Measurements from ENCODE around the gene RTN4RL1.
"Not testable (repeated sequence)": the region's sequence is repeated elsewhere in the genome, so short reads cannot be mapped to it uniquely, and the experiment has no call there.

Gene RTN4RL1

GRCh38 chr17:1997927-1998742 is 27.0 kb downstream of the RTN4RL1 start:
- DNase-seq = no peak

GRCh38 chr17:1997289-1997926 is 27.7 kb downstream of the RTN4RL1 start:
- no peak for DNase-seq

DNA sequence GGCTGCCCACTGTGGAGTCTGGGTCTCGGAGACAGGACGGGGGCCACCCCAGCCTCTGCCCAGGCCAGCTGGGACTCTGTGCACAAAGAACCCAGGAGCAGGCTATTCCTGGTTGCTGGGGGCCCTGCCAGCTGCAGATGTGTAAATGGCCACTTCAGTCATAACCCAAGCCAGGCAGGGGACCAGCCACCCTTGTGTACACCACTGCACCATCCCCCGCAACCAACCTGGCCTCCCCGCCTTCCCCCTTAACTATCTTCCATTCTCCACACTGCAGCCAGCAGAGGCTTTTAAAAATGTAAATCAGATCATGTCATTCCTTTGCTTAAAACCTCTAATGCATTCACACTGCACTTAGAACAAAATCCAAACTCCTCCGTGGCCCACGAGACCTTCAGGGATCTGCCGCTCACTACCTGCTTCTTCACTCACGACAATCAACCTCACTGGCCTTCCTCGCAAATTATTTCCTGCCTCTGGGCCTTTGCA is 28.3 kb downstream of the RTN4RL1 start:
- DNase-seq = no peak

DNA sequence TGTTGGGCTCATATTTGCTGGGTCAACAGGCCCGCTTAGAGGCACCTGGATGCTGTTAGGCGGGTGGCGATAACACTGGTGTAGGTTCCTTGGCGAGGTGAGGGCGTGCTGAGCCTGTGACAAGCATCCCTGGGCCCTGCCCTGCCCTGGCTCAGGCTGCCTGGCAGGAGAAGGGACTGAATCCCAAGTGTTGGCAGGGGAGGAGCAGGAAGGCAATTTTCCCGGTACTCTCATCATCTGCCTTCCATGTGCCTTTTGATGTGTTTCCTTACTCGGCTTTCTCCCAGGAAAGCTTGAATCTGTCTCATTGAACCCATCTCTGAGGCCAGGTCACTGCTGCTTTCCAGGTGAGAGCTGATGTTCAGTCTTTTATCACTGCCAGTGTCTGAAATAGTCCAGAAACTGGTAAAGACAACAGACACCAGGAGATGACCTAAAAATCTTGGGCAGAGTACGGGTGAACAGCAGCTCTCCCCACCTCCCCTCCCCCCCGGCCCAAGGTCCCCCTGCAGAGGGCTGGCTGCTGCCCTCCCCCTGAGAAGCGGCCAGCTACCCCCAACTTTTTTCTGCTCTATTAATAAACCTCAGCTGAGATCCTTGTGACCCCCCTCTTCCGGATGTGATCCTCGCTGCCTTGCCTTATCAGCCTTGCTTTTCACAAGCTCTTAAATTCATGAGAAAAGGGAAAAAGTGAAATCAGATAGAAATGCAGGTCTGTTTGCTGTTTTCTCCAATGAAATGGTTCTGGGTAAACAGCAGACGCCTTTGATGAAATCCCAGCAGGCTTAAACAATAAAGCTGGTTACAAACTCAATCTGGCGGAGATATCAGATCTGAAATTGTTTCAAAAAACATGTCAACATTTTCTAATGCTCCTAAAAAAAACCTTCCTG is 29.0 kb downstream of the RTN4RL1 start:
- no peak for DNase-seq

DNA sequence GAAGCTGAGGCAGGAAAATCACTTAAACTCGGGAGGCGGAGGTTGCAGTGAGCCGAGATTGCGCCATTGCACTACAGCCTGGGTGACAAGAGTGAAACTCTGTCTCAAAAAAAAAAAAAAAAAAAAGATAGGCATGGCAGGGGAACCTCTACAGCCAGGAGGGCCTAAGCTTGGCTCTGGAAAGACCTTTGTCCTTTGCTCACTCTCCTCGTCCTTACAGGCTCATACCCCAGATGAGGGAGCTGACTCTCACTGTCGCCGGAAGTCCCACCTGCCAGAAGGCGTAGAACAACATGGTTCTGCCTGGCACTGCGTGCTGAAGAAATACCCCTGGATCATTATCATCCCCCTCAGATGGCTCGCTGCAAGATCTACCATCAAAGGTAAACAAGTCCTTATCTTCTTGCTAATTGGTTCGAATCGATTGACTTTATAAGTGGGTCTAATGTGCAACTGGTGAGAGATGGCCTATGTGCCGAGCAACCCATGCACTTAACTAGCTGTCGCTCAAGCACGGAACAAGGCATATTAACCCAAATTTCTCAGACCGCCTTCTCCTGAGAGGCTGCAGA is 29.7 kb downstream of the RTN4RL1 start:
- no peak for DNase-seq

GRCh38 chr17:1994707-1995106 is 30.4 kb downstream of the RTN4RL1 start:
- DNase-seq = no peak

- DNase-seq = no peak
These were observed 32.6 kb downstream of the RTN4RL1 start for GRCh38 chr17:1992541-1992940.

DNA sequence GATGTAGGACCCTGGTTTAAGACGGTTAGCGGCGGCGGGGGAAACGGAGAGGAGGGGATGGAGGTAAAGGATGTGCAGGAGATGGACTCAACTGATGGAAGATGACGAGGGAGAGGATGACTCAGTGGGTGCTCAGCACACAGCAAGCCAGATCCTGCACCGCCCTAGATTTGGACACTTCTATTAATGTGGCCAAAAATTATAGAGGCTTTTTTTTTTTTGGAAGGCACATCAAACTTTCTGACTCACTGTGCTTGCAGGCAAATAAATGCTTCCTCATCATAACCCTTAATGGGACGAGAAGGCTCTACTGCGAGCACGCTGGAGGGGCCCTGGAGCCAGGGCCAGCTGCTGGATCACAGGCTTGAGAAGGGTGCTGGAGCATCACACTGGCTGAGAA is 36.0 kb downstream of the RTN4RL1 start:
- DNase-seq = no peak

DNA sequence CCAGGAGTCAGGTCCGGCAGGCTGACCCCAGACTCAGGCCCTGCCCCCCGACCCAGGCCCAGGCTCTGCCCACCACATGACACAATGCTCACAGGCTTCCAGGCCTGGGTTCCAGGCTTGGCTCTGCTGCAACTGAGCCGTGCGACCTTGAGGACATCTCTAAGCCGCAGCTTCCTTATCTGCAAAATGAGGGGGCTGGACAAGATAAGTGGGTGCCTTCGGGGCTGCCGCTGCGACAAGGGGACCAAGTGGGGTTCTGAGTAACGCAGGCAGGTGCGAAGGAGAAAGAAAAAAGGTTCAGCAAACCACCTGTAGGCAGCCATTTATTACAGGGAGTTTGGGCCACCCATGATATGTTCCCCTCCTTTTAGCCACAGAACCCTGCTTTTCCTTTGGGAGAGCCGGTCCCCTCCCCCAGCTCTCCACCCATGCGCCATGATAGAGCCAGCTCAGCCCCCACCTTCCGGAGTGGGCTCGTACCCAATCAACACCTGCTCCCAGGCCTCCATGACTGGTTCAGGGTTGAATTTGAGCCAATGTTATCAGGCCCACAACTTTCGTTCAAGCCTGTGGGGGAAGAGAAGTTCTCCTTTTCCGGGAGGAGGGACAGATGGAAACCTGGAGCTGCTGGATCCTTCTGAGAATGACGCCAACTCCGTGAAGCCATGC is 38.2 kb downstream of the RTN4RL1 start:
- DNase-seq = no peak

DNA sequence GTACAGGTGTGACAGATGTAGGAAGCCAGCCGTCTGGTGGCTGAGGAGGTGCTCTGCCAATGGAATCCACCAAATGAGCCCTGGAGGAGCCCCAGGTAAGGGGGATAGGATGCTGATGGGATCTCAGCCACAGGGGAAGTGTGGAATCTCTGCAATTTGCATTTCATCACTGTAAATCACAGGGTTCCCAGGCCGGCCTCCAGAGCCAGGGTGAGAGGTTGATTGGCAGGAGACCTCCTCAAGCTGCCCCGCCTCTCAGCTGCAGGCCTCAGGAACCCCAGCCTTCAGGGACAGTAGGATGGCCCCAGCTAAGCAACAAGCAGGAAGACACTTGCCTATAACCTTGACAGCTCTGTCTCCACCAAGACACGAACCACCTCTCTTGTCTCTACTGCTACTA is 39.4 kb downstream of the RTN4RL1 start:
- DNase-seq = no peak

DNA sequence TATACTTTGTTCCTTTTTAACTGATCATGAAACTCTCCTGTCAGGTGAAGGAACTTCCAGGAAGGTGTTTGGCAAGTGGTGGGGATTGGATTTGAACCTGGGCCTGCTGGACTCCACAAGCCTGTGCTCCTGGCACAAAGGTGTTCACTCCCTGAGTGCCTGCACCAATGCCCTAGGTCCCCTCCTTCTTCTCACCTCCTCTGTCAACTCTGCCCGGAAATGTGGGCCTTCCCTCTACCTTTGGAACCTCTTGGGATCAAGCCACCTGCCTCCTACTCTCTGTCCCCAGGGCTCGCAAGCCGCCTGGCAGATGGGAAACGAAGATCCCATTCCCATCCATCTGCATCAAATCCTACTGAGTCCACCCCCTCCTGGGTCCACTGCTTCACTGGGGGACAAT is 40.0 kb downstream of the RTN4RL1 start:
- no peak for DNase-seq

DNA sequence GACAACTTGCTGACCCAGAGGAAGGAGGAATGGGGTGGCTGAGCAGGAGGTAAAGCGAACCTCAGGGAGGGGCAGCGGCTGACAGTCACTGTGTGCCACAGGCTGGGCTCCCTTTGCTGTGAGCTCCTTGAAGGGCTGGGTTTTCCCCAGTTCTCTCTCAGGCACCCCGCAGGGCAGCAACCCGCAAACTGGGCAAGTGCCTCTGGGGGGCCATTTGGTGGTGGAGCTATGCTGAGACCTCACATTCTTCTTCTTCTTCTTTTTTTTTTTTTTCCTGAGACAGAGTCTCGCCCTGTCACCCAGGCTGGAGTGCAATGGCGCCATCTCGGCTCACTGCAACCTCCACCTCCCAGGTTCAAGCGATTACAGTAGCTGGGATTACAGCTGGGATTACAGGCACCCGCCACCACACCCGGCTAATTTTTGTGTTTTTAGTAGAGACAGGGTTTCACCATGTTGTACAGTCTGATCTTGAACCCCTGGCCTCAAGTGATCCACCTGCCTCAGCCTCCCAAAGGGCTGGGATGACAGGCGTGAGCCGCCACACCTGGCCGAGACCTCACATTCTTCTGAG is 42.3 kb downstream of the RTN4RL1 start:
- not testable (repeated sequence) for DNase-seq

DNA sequence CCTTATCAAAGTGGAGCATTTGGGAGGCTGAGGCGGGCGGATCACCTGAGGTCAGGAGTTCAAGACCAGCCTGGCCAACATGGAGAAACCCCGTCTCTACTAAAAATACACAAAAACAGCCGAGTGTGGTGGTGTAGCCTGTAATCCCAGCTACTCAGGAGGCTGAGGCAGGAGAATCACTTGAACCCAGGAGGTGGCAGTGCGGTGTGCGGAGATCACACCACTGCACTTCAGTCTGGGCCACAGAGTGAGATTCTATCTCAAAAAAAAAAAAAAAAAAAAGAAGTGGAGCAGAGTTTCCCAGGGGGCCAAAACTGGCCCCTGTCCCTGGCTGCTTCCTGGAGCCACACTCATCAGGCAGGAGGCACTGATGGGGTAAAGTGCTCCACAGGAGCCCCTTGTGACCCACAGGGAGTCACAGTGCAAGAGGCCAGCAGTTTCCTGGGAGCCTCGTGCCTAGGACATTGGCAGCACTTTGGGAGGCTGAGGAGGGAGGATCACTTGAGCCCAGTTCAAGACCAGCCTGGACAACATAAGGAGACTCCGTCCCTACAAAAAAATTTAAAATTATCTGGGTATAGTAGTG is 44.4 kb downstream of the RTN4RL1 start:
- DNase-seq = no peak

DNA sequence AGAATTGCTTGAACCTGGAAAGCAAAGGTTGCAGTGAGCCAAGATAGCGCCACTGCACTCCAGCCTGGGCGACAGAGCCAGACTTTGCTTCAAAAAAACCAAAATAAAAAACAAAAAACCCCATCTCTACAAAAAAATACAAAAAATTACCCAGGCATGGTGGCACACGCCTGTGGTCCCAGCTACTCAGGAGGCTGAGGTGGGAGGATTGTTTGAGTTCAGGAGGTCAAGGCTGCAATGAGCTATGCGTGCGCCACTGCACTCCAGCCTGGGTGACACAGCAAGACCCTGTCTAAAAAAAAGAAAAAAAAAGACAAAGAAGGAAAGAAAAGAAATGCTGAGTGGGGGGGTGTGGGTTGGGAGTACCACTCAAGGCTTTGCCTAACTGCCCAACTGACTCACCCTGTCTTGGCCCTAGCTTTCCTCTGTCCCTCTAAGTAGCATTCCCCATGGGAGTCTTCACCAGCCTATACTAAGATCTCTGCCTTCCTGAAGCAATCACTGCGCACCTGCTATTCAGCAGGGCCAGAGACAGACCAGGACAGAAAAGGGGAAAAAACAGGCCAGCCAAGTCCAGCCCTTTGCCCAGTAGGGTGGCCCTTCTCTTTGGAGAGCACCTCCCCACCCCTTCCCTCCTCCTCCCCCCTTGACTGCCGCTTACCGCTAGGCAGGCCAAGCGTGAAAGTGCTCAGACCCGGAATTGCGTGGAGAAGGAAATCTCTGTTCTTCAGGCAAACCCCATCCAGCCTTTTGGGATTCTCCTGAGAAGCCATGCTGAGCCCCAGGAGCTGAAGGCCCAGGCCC is 45.8 kb downstream of the RTN4RL1 start:
- no peak for DNase-seq

- DNase-seq = no peak
These were observed 46.7 kb downstream of the RTN4RL1 start for GRCh38 chr17:1978396-1978949.

DNA sequence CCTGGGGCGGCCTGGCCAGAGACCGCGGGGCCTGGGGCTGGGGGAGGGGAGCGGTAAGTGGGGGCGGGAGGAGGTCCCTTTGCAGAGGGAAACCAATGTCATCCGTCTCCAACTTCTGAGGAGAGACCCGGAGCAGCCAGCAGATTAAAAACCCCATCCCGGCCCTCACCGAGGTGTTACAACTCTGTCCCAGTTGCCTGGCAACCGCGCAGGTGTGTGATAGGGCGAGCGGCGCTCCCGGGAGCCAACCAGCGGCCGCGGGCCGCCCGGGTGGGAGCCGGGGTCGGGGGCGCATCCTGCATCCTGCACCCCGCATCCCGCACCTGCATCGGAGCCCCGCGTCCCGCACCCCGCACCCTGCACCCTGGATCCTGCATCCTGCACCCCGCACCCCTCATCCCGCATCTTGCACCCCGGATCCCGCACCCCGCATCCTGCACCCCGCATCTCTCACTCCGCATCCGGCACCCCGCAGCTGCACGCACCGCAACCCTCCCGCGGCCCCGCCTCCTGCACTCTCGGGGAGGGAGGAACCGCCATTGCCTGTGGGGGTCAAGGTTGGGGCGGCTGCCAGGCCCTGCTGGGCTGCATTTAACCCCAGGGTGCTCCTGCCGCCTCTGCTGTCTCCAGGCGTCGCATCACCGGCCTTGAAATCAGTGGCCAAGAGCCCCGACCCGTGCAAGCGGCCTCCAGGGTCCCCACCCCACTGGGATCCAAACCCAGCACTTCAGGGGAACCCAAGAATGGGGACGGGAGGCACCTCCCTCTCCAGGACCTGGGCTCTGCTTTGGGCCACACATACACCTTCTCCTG is 47.3 kb downstream of the RTN4RL1 start:
- DNase-seq = no peak

GRCh38 chr17:1976683-1977064 is 48.5 kb downstream of the RTN4RL1 start:
- no peak for DNase-seq

DNA sequence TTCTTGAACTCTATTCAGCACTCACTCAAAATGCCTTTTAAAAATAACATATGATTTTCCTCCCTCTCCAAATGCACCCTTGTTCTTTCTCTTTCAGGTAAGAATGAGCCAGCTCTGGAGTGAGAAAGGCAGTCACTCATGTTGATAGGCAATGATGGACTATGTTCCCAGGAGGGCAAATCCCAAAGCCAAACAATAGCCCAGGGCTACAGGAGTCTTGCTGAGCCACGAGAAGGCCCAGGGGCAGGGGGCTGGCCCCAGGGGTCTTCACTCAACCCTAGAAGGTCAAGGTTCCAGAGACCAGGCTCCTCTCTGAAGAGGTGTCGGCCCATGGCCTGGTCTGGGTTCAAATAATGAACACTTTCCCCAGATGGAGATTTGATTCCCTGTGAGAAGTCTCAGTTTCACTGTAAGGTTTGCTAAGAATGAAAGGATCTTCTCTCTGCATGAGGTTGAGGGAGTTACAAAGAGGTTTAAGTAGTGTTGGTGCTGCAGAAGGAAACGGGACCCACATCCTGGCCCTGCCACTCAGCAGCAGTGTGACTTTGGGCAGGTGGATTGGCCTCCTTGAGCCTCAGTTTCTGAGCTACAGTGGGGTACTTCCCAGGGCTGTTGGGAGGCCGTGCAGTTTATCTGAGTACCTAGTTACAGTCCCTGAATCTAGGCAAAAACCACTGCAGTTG is 49.0 kb downstream of the RTN4RL1 start:
- DNase-seq = no peak

GRCh38 chr17:1975573-1975972 is 49.6 kb downstream of the RTN4RL1 start:
- no peak for DNase-seq

Measured in right forelimb (tissue), 1 donor.